Glutamatergic neuron (in vitro differentiated cells): Measurements from ENCODE around the gene PARVB. TPM values are rescaled to one million over a fixed set of nuclear protein-coding genes. Genes with fewer than 3 reads are reported as not detected.

Experiments
- DNase-seq: peaks from one replicate; pipeline ENCODE4 v3.0.0; 2022
- H3K27ac Mint-ChIP-seq: one replicate; pipeline ENCODE4 v1.8.0; 2020; ENCODE audit warnings: mild to moderate bottlenecking, mixed read lengths, inconsistent platforms; ENCODE audit not compliant: unreplicated experiment
- H3K27me3 Mint-ChIP-seq: one replicate; pipeline ENCODE4 v1.8.0; 2020; ENCODE audit warnings: mild to moderate bottlenecking, moderate library complexity, mixed read lengths, inconsistent platforms; ENCODE audit not compliant: unreplicated experiment
- H3K36me3 Mint-ChIP-seq: one replicate; pipeline ENCODE4 v1.8.0; 2020; ENCODE audit warnings: mild to moderate bottlenecking, mixed read lengths, inconsistent platforms; ENCODE audit not compliant: unreplicated experiment
- H3K4me1 Mint-ChIP-seq: one replicate; pipeline ENCODE4 v1.8.0; 2020; ENCODE audit warnings: mild to moderate bottlenecking, low read depth, mixed read lengths, inconsistent platforms; ENCODE audit not compliant: unreplicated experiment
- H3K4me3 Mint-ChIP-seq: one replicate; pipeline ENCODE4 v1.8.0; 2020; ENCODE audit warnings: mild to moderate bottlenecking, mixed read lengths, inconsistent platforms; ENCODE audit not compliant: unreplicated experiment
- H3K9me3 Mint-ChIP-seq: one replicate; pipeline ENCODE4 v1.8.0; 2020; ENCODE audit warnings: mild to moderate bottlenecking, moderate library complexity, mixed read lengths, inconsistent platforms; ENCODE audit not compliant: unreplicated experiment
- CTCF ChIP-seq: fragments of 200-600 bp; sonication (generic); IDR thresholded peaks from one replicate; pipeline ENCODE4 v1.5.0; 2021; ENCODE audit not compliant: partially characterized antibody, unreplicated experiment
- total RNA-seq: library from RNA; stranded (reverse); fragmentation: NEBNext Ultra II Directional; extraction: Animal tissue kit (Norgen Biotek cat#: 25700); gene quantifications from one replicate; pipeline ENCODE4 v1.2.1, GENCODE V29; 2021; ENCODE audit not compliant: unreplicated experiment

The PARVB gene
- total RNA-seq, 1 donor from 2014 or later = 7.7 TPM

GRCh38 chr22:44163536-44163935, 139.4 kb downstream of the PARVB start:
- Mint-ChIP-seq H3K27ac (no peak overlapping the region), H3K36me3 (peaks cover 4% of the 10 kb centered on the region), H3K4me3 (no peak overlapping the region), H3K27me3 (no peaks in the 10 kb centered on the region), H3K4me1 (peaks cover 5% of the 10 kb centered on the region), H3K9me3 (peaks cover 3% of the 10 kb centered on the region)
- no peak for DNase-seq
- no peak for TF ChIP-seq CTCF

DNA sequence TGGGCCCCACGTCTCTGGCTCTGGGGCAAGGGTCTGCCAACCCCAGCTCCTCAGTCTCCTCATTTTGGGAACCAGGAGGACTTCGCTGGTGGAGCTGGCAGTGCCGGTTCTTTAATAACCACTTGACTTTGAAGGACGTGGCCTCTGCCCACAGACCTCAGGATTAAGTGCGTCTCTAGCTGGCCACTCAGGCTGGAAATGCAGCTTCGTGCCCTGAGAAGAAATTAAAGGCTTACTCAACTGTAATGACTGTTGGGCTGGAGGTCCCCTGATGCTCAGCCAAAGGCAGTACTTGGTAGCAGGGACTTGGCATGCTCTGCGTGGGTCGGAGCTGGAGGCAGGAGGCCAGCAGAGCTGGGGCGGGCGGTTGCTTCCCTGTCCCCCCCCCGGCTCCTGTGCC, 139.9 kb downstream of the PARVB start:
- H3K27me3 Mint-ChIP-seq = no peaks in the 10 kb centered on the region
- H3K9me3 Mint-ChIP-seq = peaks cover 3% of the 10 kb centered on the region
- no peak overlapping the region for H3K4me3 Mint-ChIP-seq
- no peak overlapping the region for H3K27ac Mint-ChIP-seq
- no peak for DNase-seq
- peaks cover under 1% of the 10 kb centered on the region for H3K36me3 Mint-ChIP-seq
- peaks cover under 1% of the 10 kb centered on the region for H3K4me1 Mint-ChIP-seq
- no peak for TF ChIP-seq CTCF

DNA sequence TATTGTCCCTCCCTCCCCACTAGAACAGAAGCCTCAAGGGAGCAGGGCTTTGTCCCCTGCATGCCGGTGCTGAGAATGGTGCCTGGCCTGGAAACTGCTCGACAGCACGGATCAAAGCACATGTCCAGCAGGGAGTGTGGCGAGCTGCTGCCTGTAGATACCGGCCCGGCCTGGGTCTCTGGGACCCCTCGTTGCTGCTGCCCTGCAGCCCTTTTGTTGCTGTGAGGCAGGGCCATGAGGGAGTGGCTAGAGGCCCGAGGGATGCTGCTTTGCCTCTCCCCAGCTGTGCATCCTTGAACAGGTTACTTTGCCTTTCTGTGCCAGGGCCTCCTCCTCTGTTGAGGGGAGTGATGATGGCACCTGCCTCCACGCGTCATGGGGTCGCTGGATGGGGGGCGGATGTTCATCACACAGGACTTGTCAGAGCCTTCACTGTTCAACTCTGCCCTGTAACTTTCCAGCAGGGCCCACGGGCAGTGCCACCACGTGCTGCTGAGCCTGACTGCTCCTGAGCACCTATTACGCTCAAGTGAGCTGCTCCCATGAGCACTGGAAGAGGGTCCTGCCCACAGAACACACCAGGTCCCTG, 141.3 kb downstream of the PARVB start:
- Mint-ChIP-seq H3K9me3 (peaks cover 2% of the 10 kb centered on the region), H3K27ac (no peak overlapping the region), H3K27me3 (no peaks in the 10 kb centered on the region), H3K4me1 (no peaks in the 10 kb centered on the region), H3K4me3 (no peak overlapping the region), H3K36me3 (no peaks in the 10 kb centered on the region)
- TF ChIP-seq CTCF = no peak
- no peak for DNase-seq

- Mint-ChIP-seq H3K27me3 (peaks cover 1% of the 10 kb centered on the region), H3K4me3 (no peak overlapping the region)
These were observed 142.6 kb downstream of the PARVB start for GRCh38 chr22:44166498-44167276.

More at GRCh38 chr22:44166498-44167276, 142.6 kb downstream of the PARVB start:
- no peaks in the 10 kb centered on the region for H3K4me1 Mint-ChIP-seq
- no peak overlapping the region for H3K27ac Mint-ChIP-seq
- H3K36me3 Mint-ChIP-seq = no peaks in the 10 kb centered on the region
- H3K9me3 Mint-ChIP-seq = peaks cover 2% of the 10 kb centered on the region
- no peak for TF ChIP-seq CTCF
- no peak for DNase-seq
